K562 treated with DMSO at 1 percent for 4 hours (cell line): ENCODE results near the gene TARBP2. TPM values are rescaled to one million over a fixed set of nuclear protein-coding genes. Genes with fewer than 3 reads are reported as not detected.

Source experiments
- total RNA-seq: library from RNA; unstranded; fragments of 300-600 nt; gene quantifications from 2 replicates; pipeline ENCODE4 v1.2.3, GENCODE V29; 2022; ENCODE audit not compliant: insufficient read depth

Gene TARBP2, protein sequence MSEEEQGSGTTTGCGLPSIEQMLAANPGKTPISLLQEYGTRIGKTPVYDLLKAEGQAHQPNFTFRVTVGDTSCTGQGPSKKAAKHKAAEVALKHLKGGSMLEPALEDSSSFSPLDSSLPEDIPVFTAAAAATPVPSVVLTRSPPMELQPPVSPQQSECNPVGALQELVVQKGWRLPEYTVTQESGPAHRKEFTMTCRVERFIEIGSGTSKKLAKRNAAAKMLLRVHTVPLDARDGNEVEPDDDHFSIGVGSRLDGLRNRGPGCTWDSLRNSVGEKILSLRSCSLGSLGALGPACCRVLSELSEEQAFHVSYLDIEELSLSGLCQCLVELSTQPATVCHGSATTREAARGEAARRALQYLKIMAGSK
- total RNA-seq = 55.5 and 59.8 TPM in 2 replicates

DNA sequence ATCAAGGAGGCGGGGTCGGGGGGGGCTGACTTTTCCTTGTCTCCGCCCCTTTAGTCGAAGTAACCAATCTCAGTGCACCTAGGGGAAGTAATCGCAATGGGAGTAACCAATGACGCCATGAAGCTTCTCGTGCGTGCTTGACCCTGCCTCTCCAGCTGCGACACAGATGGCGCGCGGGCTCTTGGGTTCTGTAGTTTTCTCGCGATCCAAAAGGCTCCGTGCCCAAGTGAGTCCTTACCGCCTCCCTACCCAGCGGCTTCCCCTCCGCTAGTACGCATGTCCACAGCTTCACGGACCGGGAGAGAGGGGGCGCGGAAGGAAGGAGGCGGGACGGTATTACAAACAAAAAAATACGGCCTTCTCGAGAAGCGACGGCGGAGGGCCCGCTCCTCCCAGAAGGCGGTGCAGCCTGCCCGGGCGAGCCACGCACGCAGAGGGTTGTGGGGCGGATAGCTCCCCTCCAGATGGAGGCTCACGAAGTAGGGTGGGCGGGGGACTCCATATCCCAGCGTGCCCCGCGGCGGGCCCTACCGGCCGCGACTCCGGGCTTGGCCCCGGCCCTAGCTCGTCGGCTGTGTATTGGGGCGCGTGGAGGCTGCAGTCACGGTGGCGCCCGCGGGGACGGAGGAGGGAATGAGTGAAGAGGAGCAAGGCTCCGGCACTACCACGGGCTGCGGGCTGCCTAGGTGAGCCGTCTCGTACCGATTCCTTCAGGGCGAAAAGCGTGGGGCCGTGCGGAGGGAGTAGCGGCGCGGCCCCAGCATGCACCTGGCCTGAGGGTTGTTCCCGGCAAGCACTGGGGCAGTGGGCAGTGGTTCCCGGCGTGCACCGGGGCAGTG lies at the start of gene TARBP2:
TSS of gene TARBP2 (plus strand) at position 508 of the 839 bp plus-strand sequence. CDS start at position 634, 126 bp downstream.

DNA sequence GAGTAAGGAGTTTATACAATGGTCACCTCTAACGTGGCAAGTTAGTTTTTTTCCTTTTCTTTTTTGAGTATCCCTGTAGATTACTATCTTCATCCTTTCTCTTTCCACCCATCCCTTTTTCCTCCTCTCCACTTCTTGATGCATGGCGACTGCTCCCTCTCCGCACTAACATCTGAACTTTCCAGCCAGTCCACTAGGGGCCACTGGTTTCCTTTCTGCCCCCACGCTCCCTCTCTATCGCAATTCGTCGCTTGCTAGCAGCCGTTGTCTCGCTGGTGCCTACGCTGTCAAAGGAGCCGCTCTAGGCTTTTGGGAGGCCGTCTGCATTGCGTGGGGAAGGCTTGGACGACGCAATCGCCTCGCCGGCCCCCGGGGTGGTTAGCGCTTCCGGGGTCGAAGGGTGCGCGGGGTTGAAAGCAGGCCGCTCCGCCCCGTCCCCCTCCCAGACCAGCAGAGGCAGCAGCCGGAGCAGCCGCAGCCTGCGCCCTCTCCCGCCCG lies 49.4 kb upstream of the TARBP2 start, which contains the start of gene PCBP2:
TSS of gene PCBP2 (plus strand) at position 442 of the 498 bp plus-strand sequence. CDS start 2,699 bp downstream, outside the sequence.

DNA sequence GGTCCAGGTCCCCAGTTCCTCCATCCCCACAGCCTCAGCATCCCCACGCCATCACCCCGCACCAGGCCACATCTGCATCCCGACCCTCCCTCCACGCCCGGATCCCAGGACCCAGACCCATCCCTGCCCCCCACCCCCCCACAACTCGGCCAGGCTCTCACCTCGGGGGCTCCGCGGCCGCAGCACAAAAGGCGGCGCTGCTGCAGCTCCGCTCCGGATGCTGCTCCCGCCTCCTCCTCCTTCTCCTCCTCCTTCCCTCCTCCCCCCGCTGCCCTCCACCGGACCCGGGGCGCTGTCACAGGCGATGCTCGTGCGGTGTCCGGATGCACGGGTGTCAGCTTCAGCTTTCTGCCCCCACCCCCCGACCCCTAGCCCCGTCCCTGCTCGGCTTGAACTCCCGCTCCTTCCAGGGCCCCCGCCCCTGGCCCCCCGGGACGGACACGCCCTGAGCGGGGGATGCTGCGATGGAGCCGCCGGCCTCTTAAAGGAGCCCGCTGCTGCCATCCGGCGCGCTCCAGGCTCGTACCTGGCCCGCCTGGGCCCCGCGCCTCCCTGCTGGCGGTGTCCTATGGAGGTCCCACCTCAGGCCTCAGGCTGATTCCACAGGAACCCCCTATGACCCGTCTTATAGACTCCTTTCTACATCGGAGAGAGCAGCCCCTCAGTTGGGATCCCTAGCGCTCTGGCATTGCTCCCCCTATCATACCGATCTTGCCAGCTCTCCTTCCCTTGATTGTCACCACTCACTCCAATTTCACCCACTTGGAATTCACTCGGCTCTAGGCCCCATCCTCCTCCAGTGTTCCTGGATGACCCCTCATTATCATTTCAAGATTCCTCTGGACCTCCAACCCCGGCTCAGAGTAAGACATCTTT lies 1.6 kb upstream of the TARBP2 start, which contains the start of gene MAP3K12:
TSS of gene MAP3K12 (minus strand) at position 193 of the 876 bp plus-strand sequence. CDS start 12,067 bp downstream, outside the sequence.

DNA sequence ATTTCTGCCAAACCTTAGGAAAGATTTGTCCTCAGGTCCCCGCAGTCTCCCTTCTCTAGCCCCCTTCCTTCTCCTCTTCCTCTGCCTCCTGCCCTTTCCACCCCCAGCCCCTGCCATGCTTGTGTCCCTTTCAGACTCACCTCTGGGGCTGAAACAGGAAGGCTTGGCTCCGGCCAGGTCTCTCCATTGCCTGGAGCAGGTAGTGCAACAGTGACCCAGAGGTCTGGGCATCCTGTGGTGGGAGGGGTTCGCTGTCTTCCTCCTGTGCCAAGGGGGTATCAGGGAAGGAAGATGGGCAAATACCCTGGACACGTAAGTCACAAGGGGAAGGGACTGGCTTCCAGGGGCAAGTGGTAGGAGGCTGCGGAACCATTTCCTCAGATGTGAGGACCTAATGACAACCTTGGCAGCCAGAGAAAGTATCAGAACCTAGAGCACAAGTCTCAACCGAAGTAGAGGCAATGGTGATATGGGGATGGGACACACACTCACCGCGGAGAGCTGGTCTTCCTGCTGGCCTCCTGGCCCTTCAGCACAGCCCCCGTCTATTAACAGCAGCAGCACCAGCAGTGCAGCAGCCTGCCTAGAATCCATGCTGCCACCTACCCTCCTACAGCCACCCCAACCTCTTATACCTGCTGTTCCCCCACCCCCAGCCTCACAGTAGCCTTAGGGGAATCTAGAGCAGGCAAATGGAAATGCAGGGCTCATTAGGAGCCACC lies 6.0 kb downstream of the TARBP2 start, which contains the start of gene NPFF:
TSS of gene NPFF (minus strand) at position 604 of the 722 bp plus-strand sequence. CDS start at position 594, 10 bp downstream.

Other genes with a start within 250 kb of the TARBP2 start
- 29.5 and 30.5 TPM in 2 replicates for gene ESPL1, start 233.0 kb upstream of the TARBP2 start, total RNA-seq
- gene PFDN5, start 205.7 kb upstream of the TARBP2 start, total RNA-seq = 635 and 661 TPM in 2 replicates
- 13.3 and 24.0 TPM in 2 replicates for gene MYG1, start 201.6 kb upstream of the TARBP2 start, total RNA-seq
- 64.3 and 78.2 TPM in 2 replicates for gene AAAS, start 179.7 kb upstream of the TARBP2 start, total RNA-seq
- not detected in 2 replicates for gene SP7, start 164.9 kb upstream of the TARBP2 start, total RNA-seq
- gene SP1, start 121.1 kb upstream of the TARBP2 start, total RNA-seq = 19.0 and 23.3 TPM in 2 replicates
- 66.0 and 99.4 TPM in 2 replicates for gene AMHR2, start 77.4 kb upstream of the TARBP2 start, total RNA-seq
- 215 and 222 TPM in 2 replicates for gene PRR13, start 59.5 kb upstream of the TARBP2 start, total RNA-seq
- 906 and 938 TPM in 2 replicates for gene PCBP2, start 49.2 kb upstream of the TARBP2 start, total RNA-seq
- gene MAP3K12, start 1.8 kb upstream of the TARBP2 start, total RNA-seq = 6.0 and 8.7 TPM in 2 replicates
- not detected in 2 replicates for gene NPFF, start 6.2 kb downstream of the TARBP2 start, total RNA-seq
- gene ATF7, start 125.1 kb downstream of the TARBP2 start, total RNA-seq = 7.9 and 9.6 TPM in 2 replicates
- 473 and 530 TPM in 2 replicates for gene ATP5MC2, start 174.8 kb downstream of the TARBP2 start, total RNA-seq
- 20.7 and 34.5 TPM in 2 replicates for gene CALCOCO1, start 226.2 kb downstream of the TARBP2 start, total RNA-seq